Left ventricle myocardium inferior (tissue), 1 donor: ENCODE data around the gene PTBP2. TPM values are rescaled to one million over a fixed set of nuclear protein-coding genes. Genes with fewer than 3 reads are reported as not detected.
"Not testable (repeated sequence)": the region's sequence is repeated elsewhere in the genome, so short reads cannot be mapped to it uniquely, and the experiment has no call there.

Source experiments
- DNase-seq: peaks from one replicate; pipeline ENCODE4 v3.0.0-alpha.2; 2020
- H3K27ac ChIP-seq: fragments of 200-600 bp; replicated peaks from 2 replicates; pipeline ENCODE4 v1.8.0; 2021
- H3K27me3 ChIP-seq: fragments of 200-600 bp; 2 replicates; pipeline ENCODE4 v1.8.0; 2021; ENCODE audit warnings: low read depth
- H3K36me3 ChIP-seq: fragments of 200-600 bp; 2 replicates; pipeline ENCODE4 v1.8.0; 2021
- H3K4me1 ChIP-seq: fragments of 200-600 bp; 2 replicates; pipeline ENCODE4 v1.8.0; 2021
- H3K4me3 ChIP-seq: fragments of 200-600 bp; 2 replicates; pipeline ENCODE4 v1.8.0; 2021; ENCODE audit warnings: mild to moderate bottlenecking, moderate library complexity
- H3K9me3 ChIP-seq: fragments of 200-600 bp; replicated peaks from 2 replicates; pipeline ENCODE4 v1.8.0; 2021
- CTCF ChIP-seq: fragments of 200-600 bp; IDR thresholded peaks from 2 replicates; pipeline ENCODE4 v1.8.0; 2021; ENCODE audit warnings: antibody characterized with exemption, mild to moderate bottlenecking, borderline replicate concordance
- intact Hi-C: fragments of 100-400 bp; cut with micrococcal nuclease; formaldehyde crosslinking; loops from one replicate; pipeline ENCODE4 v1.11.0; 2022
- total RNA-seq: library from RNA; stranded (reverse); fragmentation: NEBNext Ultra II Directional; extraction: Animal tissue kit (Norgen Biotek cat#: 25700); gene quantifications from one replicate; pipeline ENCODE4 v1.2.1, GENCODE V29; 2021
- donor health status: DM: no; HTN: yes; CAD: no; lungs with severe emphysema.

The PTBP2 gene
- total RNA-seq, 1 donor from 2014 or later: 10.3 TPM

GRCh38 chr1:96790599-96790998 lies 69.0 kb downstream of the PTBP2 start:
- intact Hi-C loops: no loop called here
- H3K36me3 ChIP-seq: peaks cover 20% of the 10 kb centered on the region
- no peaks in the 10 kb centered on the region for H3K27me3 ChIP-seq
- TF ChIP-seq CTCF: no peak
- no peak for DNase-seq
- no peaks in the 10 kb centered on the region for H3K4me1 ChIP-seq
- H3K4me3 ChIP-seq: no peak overlapping the region
- no peak overlapping the region for H3K27ac ChIP-seq
- no peaks in the 10 kb centered on the region for H3K9me3 ChIP-seq

GRCh38 chr1:96792220-96792619 lies 70.6 kb downstream of the PTBP2 start:
- Histone ChIP-seq H3K36me3 (peaks cover 5% of the 10 kb centered on the region), H3K4me1 (no peaks in the 10 kb centered on the region), H3K27me3 (no peaks in the 10 kb centered on the region), H3K9me3 (no peaks in the 10 kb centered on the region), H3K4me3 (no peak overlapping the region), H3K27ac (no peak overlapping the region)
- no peak for TF ChIP-seq CTCF
- intact Hi-C loops: no loop called here
- no peak for DNase-seq

GRCh38 chr1:96801696-96802095 lies 80.1 kb downstream of the PTBP2 start:
- H3K27ac ChIP-seq, H3K9me3 ChIP-seq, DNase-seq, H3K4me3 ChIP-seq, H3K27me3 ChIP-seq, intact Hi-C loops: not testable (repeated sequence)
- H3K36me3 ChIP-seq: peaks cover 13% of the 10 kb centered on the region
- peaks cover 18% of the 10 kb centered on the region for H3K4me1 ChIP-seq

- Histone ChIP-seq H3K36me3 (peaks cover 23% of the 10 kb centered on the region), H3K27me3 (no peaks in the 10 kb centered on the region), H3K27ac (peak overlapping the region; percentile 25), H3K4me3 (peak overlapping the region; percentile 13), H3K4me1 (peaks cover 31% of the 10 kb centered on the region), H3K9me3 (no peaks in the 10 kb centered on the region)
- no peak for TF ChIP-seq CTCF
- intact Hi-C loops: no loop called here
- no peak for DNase-seq
Observed at GRCh38 chr1:96804648-96805047, 83.1 kb downstream of the PTBP2 start.

GRCh38 chr1:96808191-96808590 lies 86.6 kb downstream of the PTBP2 start:
- intact Hi-C loops: no loop called here
- Histone ChIP-seq H3K36me3 (peaks cover 42% of the 10 kb centered on the region), H3K27me3 (no peaks in the 10 kb centered on the region), H3K27ac (no peak overlapping the region), H3K9me3 (no peaks in the 10 kb centered on the region), H3K4me3 (no peak overlapping the region), H3K4me1 (peaks cover 31% of the 10 kb centered on the region)
- no peak for DNase-seq
- TF ChIP-seq CTCF: no peak

- H3K4me3 ChIP-seq: no peak overlapping the region
- intact Hi-C loops: no loop called here
- peaks cover 48% of the 10 kb centered on the region for H3K36me3 ChIP-seq
- TF ChIP-seq CTCF: no peak
- DNase-seq: no peak
- no peaks in the 10 kb centered on the region for H3K9me3 ChIP-seq
- peaks cover 5% of the 10 kb centered on the region for H3K4me1 ChIP-seq
- no peak overlapping the region for H3K27ac ChIP-seq
- no peaks in the 10 kb centered on the region for H3K27me3 ChIP-seq
Observed at GRCh38 chr1:96815914-96816313, 94.3 kb downstream of the PTBP2 start.
